Measurements from ENCODE around the gene GYS1. TPM values are rescaled to one million over a fixed set of nuclear protein-coding genes. Genes with fewer than 3 reads are reported as not detected.

GYS1 gene
- total and polyA plus RNA-seq, 2 experiments from 2014 or later, result 15.9 to 28.9 TPM

GRCh38 chr19:48990400-48990799 lies 2.7 kb downstream of the GYS1 start:
- Mint-ChIP-seq H3K4me3 (no peak overlapping the region; the same call in 2 of the 3 replicates), H3K9me3 (no peaks in the 10 kb centered on the region), H3K27me3 (ENCODE audit: insufficient read depth, low read depth, poor library complexity) (peaks cover 14% of the 10 kb centered on the region), H3K36me3 (ENCODE audit: low read depth) (peaks cover 42% of the 10 kb centered on the region), H3K27ac (no peak overlapping the region), H3K4me1 (peaks cover 24% of the 10 kb centered on the region)
- no peaks in the 10 kb centered on the region for H3K27me3 ChIP-seq (ENCODE audit: insufficient read depth)
- peaks cover 13% of the 10 kb centered on the region; the same call in 1 of the 2 replicates for H3K4me1 ChIP-seq (ENCODE audit: insufficient read depth)
- peaks cover 6% of the 10 kb centered on the region for H3K36me3 ChIP-seq (ENCODE audit: insufficient read depth)
- peaks cover 6% of the 10 kb centered on the region for H4K20me1 ChIP-seq (replicated peaks; ENCODE audit: insufficient read depth)
- no peaks in the 10 kb centered on the region for H3K9me2 ChIP-seq (ENCODE audit: insufficient read depth)
- no peak overlapping the region for H2AFZ ChIP-seq
- H3F3A ChIP-seq (replicated peaks; ENCODE audit: low read depth), result 0 out of 2 replicates have a peak, but pooled peaks cover 3% of the 10 kb centered on the region
- no peak overlapping the region for H3K4me3 ChIP-seq
- H3K79me2 ChIP-seq (replicated peaks; ENCODE audit: insufficient read depth), result peaks cover 31% of the 10 kb centered on the region
- TF ChIP-seq NANOG (IDR thresholded peaks at IDR 0.05; ENCODE audit: borderline replicate concordance) (no peak), POLR2AphosphoS5 (IDR thresholded peaks at IDR 0.05; ENCODE audit: low read depth) (no peak)
- DNase-seq (ENCODE audit: low spot score) (no peak), ATAC-seq (no peak)
- H3K27ac ChIP-seq (ENCODE audit: low read depth), result no peak overlapping the region
- H3K4me2 ChIP-seq, result no peak overlapping the region

DNA sequence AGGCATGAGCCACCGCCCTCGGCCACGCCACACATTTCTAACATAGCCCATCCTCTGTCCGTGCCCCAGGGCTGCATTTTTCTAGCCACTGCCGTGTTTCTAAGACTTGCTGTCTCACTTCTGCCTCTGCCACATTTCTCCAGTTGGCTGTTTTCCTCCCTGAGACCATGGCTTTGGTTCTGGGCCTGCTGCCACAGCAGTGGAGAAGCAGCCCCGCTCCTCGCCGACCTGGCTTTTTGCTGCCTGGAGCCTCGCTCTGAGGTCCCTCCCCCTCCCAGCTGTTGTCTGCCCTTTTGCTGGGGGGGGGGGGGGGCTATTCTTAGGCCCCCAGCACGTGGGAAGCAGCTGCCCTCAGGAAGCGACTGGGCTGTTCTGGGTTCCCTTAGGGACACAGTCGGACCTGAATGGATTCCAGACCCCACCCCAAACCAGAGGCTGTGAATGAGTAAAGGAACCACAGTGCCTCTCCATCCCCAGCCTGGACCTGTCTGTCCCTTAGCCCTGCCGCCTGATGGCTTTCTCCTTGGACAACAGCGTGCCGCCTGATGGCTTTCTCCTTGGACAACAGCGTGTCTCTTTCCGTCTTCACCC lies 3.3 kb downstream of the GYS1 start:
- Histone ChIP-seq H3K79me2 (replicated peaks; ENCODE audit: insufficient read depth) (peaks cover 25% of the 10 kb centered on the region), H2AFZ (no peak overlapping the region), H4K20me1 (replicated peaks; ENCODE audit: insufficient read depth) (peaks cover 6% of the 10 kb centered on the region), H3K4me2 (no peak overlapping the region), H3K36me3 (ENCODE audit: insufficient read depth) (peaks cover 6% of the 10 kb centered on the region), H3K4me1 (ENCODE audit: insufficient read depth) (peaks cover 10% of the 10 kb centered on the region; the same call in 1 of the 2 replicates), H3K4me3 (no peak overlapping the region), H3K9me2 (ENCODE audit: insufficient read depth) (no peaks in the 10 kb centered on the region), H3F3A (replicated peaks; ENCODE audit: low read depth) (0 out of 2 replicates have a peak, but pooled peaks cover 3% of the 10 kb centered on the region), H3K27me3 (ENCODE audit: insufficient read depth) (no peaks in the 10 kb centered on the region), H3K27ac (ENCODE audit: low read depth) (no peak overlapping the region)
- DNase-seq (ENCODE audit: low spot score) (no peak), ATAC-seq (no peak)
- Mint-ChIP-seq H3K27me3 (ENCODE audit: insufficient read depth, low read depth, poor library complexity) (peaks cover 11% of the 10 kb centered on the region), H3K4me1 (peaks cover 19% of the 10 kb centered on the region), H3K27ac (no peak overlapping the region), H3K36me3 (ENCODE audit: low read depth) (peaks cover 46% of the 10 kb centered on the region), H3K9me3 (no peaks in the 10 kb centered on the region), H3K4me3 (no peak overlapping the region; the same call in 2 of the 3 replicates)
- TF ChIP-seq REST (IDR thresholded peaks at IDR 0.05; ENCODE audit: unreplicated experiment) (no peak), JUNB (IDR thresholded peaks at IDR 0.05; ENCODE audit: unreplicated experiment) (no peak), EZH2 (IDR thresholded peaks at IDR 0.05; ENCODE audit: low read depth, unreplicated experiment) (no peak), CTCF (conservative IDR thresholded peaks at IDR 0.05; ENCODE audit: low read depth in 2 of 2) (no peak)
